HCT116 (cell line): ENCODE results near the gene CAST. TPM values are rescaled to one million over a fixed set of nuclear protein-coding genes. Genes with fewer than 3 reads are reported as not detected.

Experiments used
- ATAC-seq: fragments of 200-7000 bp; cut with Tn5 transposase; 2 replicates; pipeline ENCODE4 v1.9.1; 2020; ENCODE audit warnings: mild to moderate bottlenecking, moderate library complexity
- BruUV-seq: library from RNA; stranded (reverse); fragments of 400-500 nt; replicated peaks from 2 replicates; lab custom pipeline; 2021; lab: Mats Ljungman, UMichigan
- CTCF ChIA-PET: fragments of 300-600 bp; sonication (Branson Sonifier 250); formaldehyde crosslinking; loops from one replicate; lab custom pipeline; 2021; ENCODE audit warnings: antibody characterized with exemption; lab: Charles Lee
- POLR2A ChIA-PET: fragments of 300-600, 350-600 bp; sonication (Branson Sonifier 250); formaldehyde crosslinking; loops from one replicate; lab custom pipeline; 2021; ENCODE audit warnings: antibody characterized with exemption; lab: Charles Lee
- RAD21 ChIA-PET, 2 experiments: fragments of 300-600 bp; sonication (Branson Sonifier 250); formaldehyde crosslinking; loops; one replicate each; lab custom pipeline; 2023; ENCODE audit warnings: low total read pairs in 2 of 2; ENCODE audit not compliant: uncharacterized antibody in 2 of 2, unreplicated experiment in 2 of 2, low non-redundant PET in 1 of 2; lab: Charles Lee
- DNase-seq: peaks from one replicate; pipeline ENCODE4 v3.0.0-alpha.2; 2010; ENCODE audit warnings: low read depth, low spot score
- H2AFZ ChIP-seq: fragments of 200-600 bp; shearing (Covaris generic), sonication (generic); 2 replicates; pipeline ENCODE4 v1.6.1; 2017; ENCODE audit warnings: low read depth, mixed run types, mixed read lengths, antibody characterized with exemption, low read length; ENCODE audit not compliant: poor library complexity, severe bottlenecking
- H3K27ac ChIP-seq: 2 replicates; pipeline ENCODE4 v1.5.1; 2012; ENCODE audit warnings: low read depth, low read length
- H3K27me3 ChIP-seq: fragments of 200-600 bp; sonication (generic); 2 replicates; pipeline ENCODE4 v1.6.1; 2016; ENCODE audit warnings: mixed run types, low read length, mixed read lengths; ENCODE audit not compliant: insufficient read depth
- H3K36me3 ChIP-seq, 2 experiments: fragments of 200-500 bp in 1 of 2; fragments of 200-600 bp in 1 of 2; sonication (Bioruptor generic) in 1 of 2; sonication (generic) in 1 of 2; 2 replicates each; pipeline versions ENCODE4 v1.5.1 to v1.6.1; 2014 to 2016; ENCODE audit warnings: low read length in 2 of 2, inconsistent platforms in 1 of 2, mixed read lengths in 1 of 2, mixed run types in 1 of 2; ENCODE audit not compliant: insufficient read depth in 2 of 2, control insufficient read depth in 1 of 2
- H3K4me1 ChIP-seq, 2 experiments: fragments of 200-600 bp in 1 of 2; sonication (generic) in 1 of 2; 2 replicates each; pipeline versions ENCODE4 v1.5.1 to v1.6.1; 2012 to 2017; ENCODE audit warnings: low read length in 2 of 2, inconsistent platforms in 1 of 2, mild to moderate bottlenecking in 1 of 2, mixed read lengths in 1 of 2, mixed run types in 1 of 2, moderate library complexity in 1 of 2; ENCODE audit not compliant: insufficient read depth in 2 of 2, control insufficient read depth in 1 of 2
- H3K4me2 ChIP-seq: fragments of 200-600 bp; sonication (generic); 2 replicates; pipeline ENCODE4 v1.6.1; 2017; ENCODE audit warnings: mixed run types, low read length, mixed read lengths
- H3K4me3 ChIP-seq, 2 experiments: fragments of 200-600 bp in 1 of 2; sonication (generic) in 1 of 2; replicated peaks in 1 of 2; 2 replicates each; pipeline ENCODE4 v1.5.1; 2011 to 2016; ENCODE audit warnings: low read length in 2 of 2, control low read depth in 1 of 2, low read depth in 1 of 2, mild to moderate bottlenecking in 1 of 2, mixed read lengths in 1 of 2, mixed run types in 1 of 2
- H3K79me2 ChIP-seq: fragments of 200-600 bp; sonication (generic); 2 replicates; pipeline ENCODE4 v1.6.1; 2017; ENCODE audit warnings: mild to moderate bottlenecking, mixed run types, low read length, moderate library complexity, mixed read lengths; ENCODE audit not compliant: insufficient read depth
- H3K9ac ChIP-seq: fragments of 200-600 bp; sonication (generic); 2 replicates; pipeline ENCODE4 v1.6.1; 2016; ENCODE audit warnings: low read length, mixed read lengths
- H3K9me2 ChIP-seq: fragments of 200-600 bp; sonication (generic), shearing (Covaris generic); 2 replicates; pipeline ENCODE4 v1.6.1; 2017; ENCODE audit warnings: mixed run types, mild to moderate bottlenecking, moderate library complexity; ENCODE audit not compliant: insufficient read depth
- H3K9me3 ChIP-seq, 2 experiments: fragments of 200-500 bp in 1 of 2; fragments of 200-600 bp in 1 of 2; sonication (Bioruptor generic) in 1 of 2; sonication (generic) in 1 of 2; 2 replicates each; pipeline ENCODE4 v1.6.1; 2014 to 2017; ENCODE audit warnings: low read length in 2 of 2, mixed read lengths in 2 of 2, inconsistent platforms in 1 of 2, low read depth in 1 of 2, mild to moderate bottlenecking in 1 of 2, mixed run types in 1 of 2, moderate library complexity in 1 of 2; ENCODE audit not compliant: control insufficient read depth in 1 of 2, insufficient read depth in 1 of 2
- H4K20me1 ChIP-seq: fragments of 200-600 bp; sonication (generic), shearing (Covaris generic); 2 replicates; pipeline ENCODE4 v1.6.1; 2017; ENCODE audit warnings: mixed run types, mild to moderate bottlenecking, moderate library complexity; ENCODE audit not compliant: insufficient read depth
- CBX3 ChIP-seq: IDR thresholded peaks from 2 replicates; pipeline ENCODE4 v1.6.1; 2012; ENCODE audit warnings: low read depth
- ELF1 ChIP-seq: IDR thresholded peaks from 2 replicates; pipeline ENCODE4 v1.6.1; 2012; ENCODE audit warnings: low read depth, borderline replicate concordance
- SP1 ChIP-seq: IDR thresholded peaks from 2 replicates; pipeline ENCODE4 v1.6.1; 2012; ENCODE audit warnings: low read depth
- SRF ChIP-seq: IDR thresholded peaks from 2 replicates; pipeline ENCODE4 v1.6.1; 2012; ENCODE audit warnings: low read depth
- YY1 ChIP-seq: IDR thresholded peaks from 2 replicates; pipeline ENCODE4 v1.6.1; 2011; ENCODE audit warnings: low read length, low read depth, moderate library complexity, mild to moderate bottlenecking; ENCODE audit not compliant: insufficient replicate concordance; ENCODE audit errors: extremely low read depth
- ZNF274 ChIP-seq: fragments of 200-500 bp; sonication (Bioruptor generic); IDR thresholded peaks from 2 replicates; pipeline ENCODE4 v1.6.1; 2014; ENCODE audit warnings: mild to moderate bottlenecking, low read depth, low read length, inconsistent platforms
- intact Hi-C: fragments of 100-400 bp; cut with micrococcal nuclease; formaldehyde crosslinking; loops from 2 replicates; pipeline ENCODE4 v1.10.0; 2022
- total RNA-seq: library from RNA; stranded (reverse); gene quantifications from one replicate; pipeline ENCODE4 v1.2.1, GENCODE V29; 2021; ENCODE audit not compliant: unreplicated experiment
- TF ChIP-seq, protein P1 (sequence below): IDR thresholded peaks from 2 replicates; pipeline ENCODE4 v1.6.1; 2012

The CAST gene
- total RNA-seq, 1 experiment from 2014 or later, result 142 TPM

DNA sequence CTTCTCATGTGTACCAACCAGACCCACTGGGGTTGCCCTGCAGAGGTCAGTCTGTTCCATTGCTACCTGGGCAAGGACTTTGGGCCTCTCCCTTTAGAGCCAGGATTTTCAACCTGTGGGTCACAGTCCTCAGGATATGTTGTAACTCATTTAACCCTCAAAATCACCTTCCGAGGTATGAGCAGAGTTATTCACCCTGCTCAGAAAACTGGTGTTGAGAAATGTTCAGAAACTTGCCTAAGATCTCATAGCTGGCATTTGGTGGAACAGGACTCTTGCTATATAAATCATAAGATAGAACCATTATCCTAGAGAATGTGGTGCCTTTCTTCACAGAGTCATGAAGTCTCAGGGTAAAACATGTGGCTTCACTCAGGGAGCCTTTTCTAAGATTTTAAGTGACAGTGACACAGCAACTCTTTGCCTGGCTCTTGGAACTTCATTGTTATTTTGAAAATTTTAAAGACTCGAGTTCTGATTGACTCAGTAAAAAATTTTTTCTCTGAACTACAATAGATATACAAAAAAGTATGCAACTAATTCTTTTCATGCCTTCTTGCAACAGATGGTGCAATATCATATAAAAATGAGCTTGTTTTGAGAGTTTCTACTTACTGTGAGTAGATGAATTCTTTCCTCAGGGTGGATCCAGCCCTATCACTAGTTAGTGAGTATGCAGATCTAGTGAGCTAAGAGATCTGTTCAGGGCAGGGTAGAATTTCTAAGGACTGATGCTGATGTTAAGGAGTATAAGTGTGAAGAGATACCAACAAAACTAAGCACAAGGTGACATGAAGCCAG lies 29.5 kb downstream of the CAST start:
- no peak for DNase-seq
- no peaks in the 10 kb centered on the region for H3K9me3 ChIP-seq
- no peaks in the 10 kb centered on the region for H3K27me3 ChIP-seq
- H2AFZ ChIP-seq, result no peak overlapping the region
- H3K9ac ChIP-seq, result no peak overlapping the region
- ChIA-PET CTCF (interaction anchor here (1.0 to 1.1 kb wide), 2 partner anchors 12 to 77 kb away, joined by 3 read pairs; no protein-coding TSS in a partner anchor), POLR2A (interaction anchor here (1.1 kb wide), 1 partner anchor 9 kb away, joined by 3 read pairs; no protein-coding TSS in a partner anchor), RAD21 (no interaction called here)
- peaks cover 0 to 3% of the 10 kb centered on the region in 2 experiments; a peak in 1 of 4 replicates for H3K4me1 ChIP-seq
- H3K4me2 ChIP-seq, result no peak overlapping the region
- no peak for ATAC-seq
- TF ChIP-seq ZNF274 (no peak), SRF (no peak), YY1 (no peak), SP1 (no peak), ELF1 (no peak)
- intact Hi-C loops, result no loop called here
- H3K27ac ChIP-seq, result no peak overlapping the region
- H4K20me1 ChIP-seq, result no peaks in the 10 kb centered on the region
- BruUV-seq, result no TSS peak
- no peaks in the 10 kb centered on the region for H3K36me3 ChIP-seq
- no peak overlapping the region for H3K4me3 ChIP-seq
- H3K9me2 ChIP-seq, result no peaks in the 10 kb centered on the region
- no peaks in the 10 kb centered on the region for H3K79me2 ChIP-seq

DNA sequence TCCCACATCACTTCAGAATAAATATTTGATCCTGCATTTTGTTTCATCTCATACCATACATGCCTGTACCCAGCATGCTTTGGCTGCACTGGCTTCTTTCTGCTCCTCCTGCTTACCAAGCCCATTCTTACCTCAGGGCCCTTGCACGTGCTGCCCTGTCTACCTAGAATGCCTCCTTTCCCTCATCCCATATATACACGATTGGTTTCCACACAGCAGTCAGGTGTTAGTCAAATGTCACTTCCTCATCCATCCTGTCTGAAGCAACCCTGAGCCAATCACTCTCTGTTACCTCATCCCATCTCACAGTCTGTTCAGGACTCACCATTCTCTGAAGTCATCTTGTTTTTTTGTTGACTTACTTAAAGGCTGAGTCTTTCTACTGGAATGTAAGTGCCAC lies 30.3 kb downstream of the CAST start:
- ChIA-PET CTCF (interaction anchor here (1.1 kb wide), 1 partner anchor 13 kb away, joined by 3 read pairs; no protein-coding TSS in a partner anchor), RAD21 (no interaction called here), POLR2A (interaction anchor here (1.1 kb wide), 1 partner anchor 9 kb away, joined by 3 read pairs; no protein-coding TSS in a partner anchor)
- H3K27ac ChIP-seq, result no peak overlapping the region
- TF ChIP-seq SRF (no peak), CBX3 (no peak)
- TF ChIP-seq, protein P1, sequence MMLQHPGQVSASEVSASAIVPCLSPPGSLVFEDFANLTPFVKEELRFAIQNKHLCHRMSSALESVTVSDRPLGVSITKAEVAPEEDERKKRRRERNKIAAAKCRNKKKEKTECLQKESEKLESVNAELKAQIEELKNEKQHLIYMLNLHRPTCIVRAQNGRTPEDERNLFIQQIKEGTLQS, result no peak
- H2AFZ ChIP-seq, result no peak overlapping the region
- peaks cover 0 to 3% of the 10 kb centered on the region in 2 experiments; a peak in 1 of 4 replicates for H3K4me1 ChIP-seq
- BruUV-seq, result no TSS peak
- no peaks in the 10 kb centered on the region for H3K9me2 ChIP-seq
- H3K9ac ChIP-seq, result no peak overlapping the region
- DNase-seq, result no peak
- H3K9me3 ChIP-seq, result no peaks in the 10 kb centered on the region
- intact Hi-C loops, result no loop called here
- H4K20me1 ChIP-seq, result no peaks in the 10 kb centered on the region
- H3K36me3 ChIP-seq, result no peaks in the 10 kb centered on the region
- no peaks in the 10 kb centered on the region for H3K79me2 ChIP-seq
- ATAC-seq, result no peak
- no peak overlapping the region for H3K4me2 ChIP-seq
- H3K4me3 ChIP-seq, result no peak overlapping the region
- no peaks in the 10 kb centered on the region for H3K27me3 ChIP-seq
